ENCODE results near the gene GEMIN4. TPM values are rescaled to one million over a fixed set of nuclear protein-coding genes. Genes with fewer than 3 reads are reported as not detected.

Gene GEMIN4
- total RNA-seq, 4 donors from 2014 or later: 9.9 to 29.0 (median 15.9) TPM

- WGBS, 2 donors: 80 to 89% methylated on average over 11 of the region's 11 CpGs
- no peaks in the 10 kb centered on the region for H3K9me3 ChIP-seq
- peaks cover 0 to 7% (median 0%) of the 10 kb centered on the region in 4 donors for H3K4me1 ChIP-seq
- H3K27me3 ChIP-seq: no peaks in the 10 kb centered on the region
- peaks cover 0 to 91% (median 24%) of the 10 kb centered on the region in 3 donors for H3K36me3 ChIP-seq
- TF ChIP-seq EP300 (IDR thresholded peaks at IDR 0.05): no peak
- TF ChIP-seq, protein P1, sequence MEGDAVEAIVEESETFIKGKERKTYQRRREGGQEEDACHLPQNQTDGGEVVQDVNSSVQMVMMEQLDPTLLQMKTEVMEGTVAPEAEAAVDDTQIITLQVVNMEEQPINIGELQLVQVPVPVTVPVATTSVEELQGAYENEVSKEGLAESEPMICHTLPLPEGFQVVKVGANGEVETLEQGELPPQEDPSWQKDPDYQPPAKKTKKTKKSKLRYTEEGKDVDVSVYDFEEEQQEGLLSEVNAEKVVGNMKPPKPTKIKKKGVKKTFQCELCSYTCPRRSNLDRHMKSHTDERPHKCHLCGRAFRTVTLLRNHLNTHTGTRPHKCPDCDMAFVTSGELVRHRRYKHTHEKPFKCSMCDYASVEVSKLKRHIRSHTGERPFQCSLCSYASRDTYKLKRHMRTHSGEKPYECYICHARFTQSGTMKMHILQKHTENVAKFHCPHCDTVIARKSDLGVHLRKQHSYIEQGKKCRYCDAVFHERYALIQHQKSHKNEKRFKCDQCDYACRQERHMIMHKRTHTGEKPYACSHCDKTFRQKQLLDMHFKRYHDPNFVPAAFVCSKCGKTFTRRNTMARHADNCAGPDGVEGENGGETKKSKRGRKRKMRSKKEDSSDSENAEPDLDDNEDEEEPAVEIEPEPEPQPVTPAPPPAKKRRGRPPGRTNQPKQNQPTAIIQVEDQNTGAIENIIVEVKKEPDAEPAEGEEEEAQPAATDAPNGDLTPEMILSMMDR (IDR thresholded peaks at IDR 0.05): no peak
- no peak for TF ChIP-seq POLR2A (IDR thresholded peaks at IDR 0.05)
- no peak for DNase-seq (ENCODE audit: low spot score in 2 of 2)
- H3K4me3 ChIP-seq: no peak overlapping the region
- H3K27ac ChIP-seq: no peak overlapping the region
Measured at GRCh38 chr17:742147-742793, 9.8 kb downstream of the GEMIN4 start.

GRCh38 chr17:740240-741017, 11.6 kb downstream of the GEMIN4 start:
- peaks cover 0 to 72% (median 10%) of the 10 kb centered on the region in 3 donors for H3K36me3 ChIP-seq
- H3K27me3 ChIP-seq: no peaks in the 10 kb centered on the region
- no peak overlapping the region for H3K27ac ChIP-seq
- no peak for DNase-seq (ENCODE audit: low spot score in 2 of 2)
- H3K4me1 ChIP-seq: peaks cover 0 to 7% (median 0%) of the 10 kb centered on the region in 4 donors
- no peak for TF ChIP-seq EP300 (IDR thresholded peaks at IDR 0.05)
- no peak for TF ChIP-seq POLR2A (IDR thresholded peaks at IDR 0.05)
- TF ChIP-seq, protein P1 (IDR thresholded peaks at IDR 0.05): no peak
- H3K9me3 ChIP-seq: no peaks in the 10 kb centered on the region
- no peak overlapping the region for H3K4me3 ChIP-seq
- 57 to 63% methylated on average over 18 of the region's 18 CpGs for WGBS, 2 donors

DNA sequence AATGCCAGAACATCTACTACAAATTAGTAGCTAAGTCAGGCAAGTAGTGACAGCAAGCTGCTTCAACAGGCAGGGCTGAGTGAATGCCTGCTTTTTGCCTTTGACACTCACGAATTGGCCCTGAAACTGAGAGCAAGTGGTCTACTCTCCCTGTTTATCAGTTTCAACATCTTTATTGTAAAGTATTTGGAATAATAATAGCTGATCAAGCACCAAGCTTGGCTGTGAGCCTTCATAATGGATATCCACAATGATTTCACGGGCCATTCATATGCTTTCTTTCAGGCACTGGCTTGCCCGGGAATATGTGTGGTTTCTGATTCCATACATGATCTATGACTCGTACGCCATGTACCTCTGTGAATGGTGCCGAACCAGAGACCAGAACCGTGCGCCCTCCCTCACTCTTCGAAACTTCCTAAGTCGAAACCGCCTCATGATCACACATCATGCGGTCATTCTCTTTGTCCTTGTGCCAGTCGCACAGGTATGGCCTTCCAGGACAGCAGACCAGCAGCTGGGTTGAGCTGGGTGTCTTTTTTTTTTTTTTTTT, 14.4 kb downstream of the GEMIN4 start:
- WGBS, 2 donors: 93 to 95% methylated on average over 13 of the region's 13 CpGs
- H3K27me3 ChIP-seq: no peaks in the 10 kb centered on the region
- peaks cover 0 to 48% (median 0%) of the 10 kb centered on the region in 3 donors for H3K36me3 ChIP-seq
- no peak for DNase-seq (ENCODE audit: low spot score in 2 of 2)
- peaks cover 0 to 17% (median 3%) of the 10 kb centered on the region in 4 donors for H3K4me1 ChIP-seq
- TF ChIP-seq POLR2A (IDR thresholded peaks at IDR 0.05) (no peak), EP300 (IDR thresholded peaks at IDR 0.05) (no peak)
- TF ChIP-seq, protein P1 (IDR thresholded peaks at IDR 0.05): no peak
- no peaks in the 10 kb centered on the region for H3K9me3 ChIP-seq
- H3K27ac ChIP-seq: no peak overlapping the region
- no peak overlapping the region for H3K4me3 ChIP-seq

DNA sequence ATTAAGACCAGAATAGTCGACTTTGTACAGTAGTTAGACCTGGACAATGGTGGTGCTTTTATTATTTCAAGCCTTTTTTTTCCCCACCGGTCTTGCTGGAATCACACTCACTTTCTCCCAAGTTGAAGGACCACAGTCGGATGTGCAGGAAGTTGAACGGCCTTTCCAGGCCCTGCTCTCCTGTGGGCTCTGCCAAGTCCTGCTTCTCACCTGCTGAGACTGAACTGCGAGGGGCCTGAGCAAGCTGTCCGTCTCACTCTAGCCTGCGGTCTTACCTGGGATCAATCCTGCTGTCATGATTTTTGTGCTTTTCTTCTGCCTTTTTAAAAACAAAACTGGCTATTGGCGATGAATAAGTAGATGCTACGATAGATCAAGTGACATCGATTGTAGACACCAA, 18.3 kb downstream of the GEMIN4 start:
- whole genome bisulfite sequencing, 2 donors: 71 to 76% methylated on average over 10 of the region's 10 CpGs
- H3K4me1 ChIP-seq: peaks cover 0 to 19% (median 6%) of the 10 kb centered on the region in 4 donors
- DNase-seq (ENCODE audit: low spot score in 2 of 2): no peak
- peak overlapping the region in 1 of 4 donors; percentile 93 for H3K27ac ChIP-seq
- H3K4me3 ChIP-seq: peak overlapping the region in 2 of 4 donors; percentile 58 to 96
- TF ChIP-seq POLR2A (IDR thresholded peaks at IDR 0.05): no peak
- TF ChIP-seq, protein P1 (IDR thresholded peaks at IDR 0.05): no peak
- TF ChIP-seq EP300 (IDR thresholded peaks at IDR 0.05): no peak
- no peaks in the 10 kb centered on the region for H3K27me3 ChIP-seq
- no peaks in the 10 kb centered on the region for H3K9me3 ChIP-seq
- peaks cover 0 to 10% (median 0%) of the 10 kb centered on the region in 3 donors for H3K36me3 ChIP-seq
